Stimulated activated CD4-positive, alpha-beta T cell treated with anti-CD3 and anti-CD28 coated beads, TNF-alpha, amount 100 ng/mL, for 48 hours (primary cell): ENCODE results near the gene DAD1.
"Not testable (repeated sequence)": the region's sequence is repeated elsewhere in the genome, so short reads cannot be mapped to it uniquely, and the experiment has no call there.

Source experiments
- DNase-seq, 3 donors: peaks; one replicate each; pipeline ENCODE4 v3.0.0-alpha.2; 2020; ENCODE audit warnings: low read depth in 3 of 3

DAD1 gene

GRCh38 chr14:22569106-22569736 lies 19.8 kb downstream of the DAD1 start:
- DNase-seq: no peak

- no peak for DNase-seq
These were observed 21.6 kb downstream of the DAD1 start for GRCh38 chr14:22567437-22567836.

- no peak for DNase-seq
These were observed 22.2 kb downstream of the DAD1 start for GRCh38 chr14:22566845-22567244.

GRCh38 chr14:22566266-22566665 lies 22.8 kb downstream of the DAD1 start:
- not testable (repeated sequence) for DNase-seq

- DNase-seq: no peak
These were observed 23.6 kb downstream of the DAD1 start for GRCh38 chr14:22565391-22565945.

GRCh38 chr14:22564463-22564862 lies 24.6 kb downstream of the DAD1 start:
- DNase-seq: no peak

- DNase-seq: no peak
These were observed 25.0 kb downstream of the DAD1 start for GRCh38 chr14:22563987-22564386.

- DNase-seq: no peak
These were observed 27.1 kb downstream of the DAD1 start for GRCh38 chr14:22561661-22562579.

GRCh38 chr14:22561366-22561660 lies 27.7 kb downstream of the DAD1 start:
- no peak for DNase-seq

- no peak for DNase-seq
These were observed 28.2 kb downstream of the DAD1 start for GRCh38 chr14:22560662-22561365.

- DNase-seq: no peak
These were observed 30.0 kb downstream of the DAD1 start for GRCh38 chr14:22559041-22559440.

- no peak for DNase-seq
These were observed 30.7 kb downstream of the DAD1 start for GRCh38 chr14:22558221-22558913.

- no peak for DNase-seq
These were observed 31.2 kb downstream of the DAD1 start for GRCh38 chr14:22557846-22558220.

- peak; percentile 86 to 95 (median 91) for DNase-seq
These were observed 31.9 kb downstream of the DAD1 start for GRCh38 chr14:22556990-22557623.

- DNase-seq: peak; percentile 92 to 98 (median 92)
These were observed 32.7 kb downstream of the DAD1 start for GRCh38 chr14:22556021-22556989.

GRCh38 chr14:22555384-22556011 lies 33.5 kb downstream of the DAD1 start:
- peak in 2 of 3 donors; percentile 63 to 77 for DNase-seq

- no peak for DNase-seq
These were observed 34.3 kb downstream of the DAD1 start for GRCh38 chr14:22554498-22555383.

GRCh38 chr14:22553861-22554497 lies 35.0 kb downstream of the DAD1 start:
- DNase-seq: not testable (repeated sequence)
